Choroid plexus epithelial cell (primary cell): Measurements from ENCODE around the gene CEACAM8.
A peak's percentile ranks its signal among the peaks of the same experiment; 100 is the strongest.

ENCODE experiments used
- DNase-seq: peaks from one replicate; pipeline ENCODE4 v3.0.0-alpha.2; 2010; ENCODE audit warnings: low read depth
- H3K4me3 ChIP-seq: 2 replicates; pipeline ENCODE4 v1.5.1; 2011; ENCODE audit warnings: low read depth, mild to moderate bottlenecking, control low read depth, low read length, moderate library complexity
- TF ChIP-seq, protein P1 (sequence below): conservative IDR thresholded peaks from 2 replicates; pipeline ENCODE4 v1.5.1; 2011; ENCODE audit warnings: low read depth, mild to moderate bottlenecking, control low read depth, inconsistent platforms, low read length, moderate library complexity

CEACAM8 gene

DNA sequence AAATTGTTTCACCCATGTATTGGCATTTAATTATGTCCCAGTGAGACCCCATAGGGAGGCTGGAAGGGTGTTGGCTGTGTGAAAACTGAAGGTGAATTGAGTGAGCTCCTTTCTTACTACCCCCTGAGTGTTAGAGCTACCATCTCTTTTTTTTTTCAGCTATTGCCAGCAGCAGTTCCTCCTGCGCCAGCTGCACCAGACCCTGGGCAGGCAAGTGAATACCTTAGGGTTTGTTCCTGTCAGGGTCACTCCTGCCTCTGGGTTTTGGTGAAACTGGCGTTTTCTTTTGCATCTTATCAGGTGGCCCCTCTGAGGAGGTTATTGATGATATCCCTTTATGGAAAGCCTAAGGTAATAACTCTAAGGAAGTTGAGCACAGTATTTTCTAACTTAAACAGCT, 25.5 kb downstream of the CEACAM8 start:
- DNase-seq, result no peak
- TF ChIP-seq, protein P1, sequence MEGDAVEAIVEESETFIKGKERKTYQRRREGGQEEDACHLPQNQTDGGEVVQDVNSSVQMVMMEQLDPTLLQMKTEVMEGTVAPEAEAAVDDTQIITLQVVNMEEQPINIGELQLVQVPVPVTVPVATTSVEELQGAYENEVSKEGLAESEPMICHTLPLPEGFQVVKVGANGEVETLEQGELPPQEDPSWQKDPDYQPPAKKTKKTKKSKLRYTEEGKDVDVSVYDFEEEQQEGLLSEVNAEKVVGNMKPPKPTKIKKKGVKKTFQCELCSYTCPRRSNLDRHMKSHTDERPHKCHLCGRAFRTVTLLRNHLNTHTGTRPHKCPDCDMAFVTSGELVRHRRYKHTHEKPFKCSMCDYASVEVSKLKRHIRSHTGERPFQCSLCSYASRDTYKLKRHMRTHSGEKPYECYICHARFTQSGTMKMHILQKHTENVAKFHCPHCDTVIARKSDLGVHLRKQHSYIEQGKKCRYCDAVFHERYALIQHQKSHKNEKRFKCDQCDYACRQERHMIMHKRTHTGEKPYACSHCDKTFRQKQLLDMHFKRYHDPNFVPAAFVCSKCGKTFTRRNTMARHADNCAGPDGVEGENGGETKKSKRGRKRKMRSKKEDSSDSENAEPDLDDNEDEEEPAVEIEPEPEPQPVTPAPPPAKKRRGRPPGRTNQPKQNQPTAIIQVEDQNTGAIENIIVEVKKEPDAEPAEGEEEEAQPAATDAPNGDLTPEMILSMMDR, result no peak

DNA sequence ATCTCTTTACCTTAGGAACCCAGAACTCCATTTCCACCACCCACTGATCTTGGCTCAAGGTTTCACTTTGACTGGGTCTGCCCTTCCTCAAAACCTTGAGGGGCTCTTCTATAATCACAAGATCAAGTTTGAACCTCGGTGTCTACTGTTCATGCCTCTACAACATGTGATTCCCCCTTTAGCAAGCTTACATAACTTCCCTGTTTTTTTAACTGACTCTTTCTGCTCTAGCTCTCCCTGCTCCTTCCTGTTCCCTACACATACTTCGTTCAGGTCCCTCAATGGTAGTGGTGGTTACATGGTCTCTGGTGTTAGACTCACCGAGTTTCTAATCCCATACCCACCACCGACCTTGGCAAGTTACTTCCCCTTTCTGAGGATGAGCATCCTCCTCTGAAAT, 26.7 kb downstream of the CEACAM8 start:
- H3K4me3 ChIP-seq, result no peak overlapping the region
- DNase-seq, result no peak
- TF ChIP-seq, protein P1, result no peak

More for the DNA sequence above, 25.5 kb downstream of the CEACAM8 start:
- H3K4me3 ChIP-seq, result no peak overlapping the region

DNA sequence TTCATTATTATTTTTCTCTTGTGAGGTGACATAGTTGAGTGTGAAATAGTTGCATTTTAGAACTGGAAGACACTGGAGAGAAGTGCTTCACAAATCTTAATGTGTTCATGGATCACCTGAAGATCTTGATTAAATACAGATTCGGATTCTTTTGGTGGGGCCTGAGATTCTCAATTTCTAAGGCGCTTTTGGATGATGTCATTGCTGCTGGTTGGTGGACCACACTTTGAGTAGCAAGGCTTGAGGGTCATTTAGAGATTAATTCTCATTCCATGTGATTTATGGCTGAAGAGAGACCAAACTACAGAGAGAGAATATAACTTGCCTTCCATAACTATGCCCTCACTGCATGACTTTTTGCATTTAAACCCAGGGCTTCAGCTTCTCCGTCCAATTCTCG, 27.2 kb downstream of the CEACAM8 start:
- TF ChIP-seq, protein P1, result no peak
- no peak overlapping the region for H3K4me3 ChIP-seq
- no peak for DNase-seq

DNA sequence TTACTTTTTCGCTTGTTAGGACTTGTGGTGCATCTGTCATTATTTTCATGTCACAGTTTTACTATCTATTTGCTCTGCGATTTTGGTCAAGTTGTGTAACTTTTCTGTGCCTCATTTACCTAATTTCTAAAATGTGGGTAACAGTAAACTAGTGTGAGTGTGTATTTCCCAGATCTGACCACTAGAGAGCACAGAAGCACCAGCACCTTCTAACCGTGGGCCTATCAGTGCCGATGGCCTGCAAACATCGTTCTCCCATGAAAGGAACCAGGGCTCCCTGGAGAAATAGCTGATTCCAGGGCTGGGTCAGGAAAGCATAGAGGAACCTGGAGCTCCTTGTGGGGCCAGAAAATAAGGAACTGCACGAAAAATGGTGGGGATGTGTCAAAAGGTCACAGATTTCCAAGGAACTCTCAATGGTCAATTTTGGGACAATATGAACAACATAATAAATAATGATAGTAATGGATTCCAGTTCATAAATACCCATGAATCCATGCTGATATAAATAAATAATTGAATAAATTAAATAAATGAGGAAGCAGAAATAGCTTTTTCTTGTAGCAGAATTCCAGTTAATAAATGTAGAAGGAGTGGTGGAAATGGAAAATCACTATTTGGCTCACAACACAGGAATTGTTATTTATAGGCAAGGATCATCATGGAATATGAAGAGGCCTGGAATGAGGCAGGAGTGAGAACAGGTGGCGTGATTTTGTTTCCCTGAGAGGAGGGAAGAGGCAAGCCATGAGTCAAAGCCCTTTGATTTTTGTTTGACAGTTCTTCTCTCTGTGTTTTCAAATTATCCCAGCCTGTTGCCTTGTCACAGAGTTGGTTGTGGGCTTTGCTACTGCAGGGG, 31.1 kb downstream of the CEACAM8 start:
- TF ChIP-seq, protein P1, result peak; percentile 78
- no peak overlapping the region for H3K4me3 ChIP-seq
- peak; percentile 72 for DNase-seq

DNA sequence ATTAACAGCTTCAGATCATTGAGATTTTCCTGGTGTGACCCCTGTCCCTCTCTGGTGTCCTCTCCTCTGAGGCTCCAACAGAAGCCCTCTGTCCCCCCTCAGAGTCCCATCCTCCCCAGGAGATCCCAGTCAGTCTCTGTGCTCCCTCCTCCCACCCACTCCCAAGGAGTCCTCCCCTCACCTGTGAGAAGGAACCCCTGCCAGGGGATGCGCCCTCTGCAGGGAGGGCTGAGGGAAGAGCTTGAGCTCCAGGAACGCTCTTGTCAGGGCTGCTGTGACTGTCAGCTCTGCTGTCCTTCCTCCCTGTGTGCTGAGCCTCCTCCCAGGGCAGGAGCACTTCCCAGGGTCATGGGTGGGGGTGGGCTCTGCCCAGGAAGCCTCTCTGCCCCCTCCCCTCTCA, 33.2 kb downstream of the CEACAM8 start:
- TF ChIP-seq, protein P1, result no peak
- H3K4me3 ChIP-seq, result no peak overlapping the region
- DNase-seq, result no peak

DNA sequence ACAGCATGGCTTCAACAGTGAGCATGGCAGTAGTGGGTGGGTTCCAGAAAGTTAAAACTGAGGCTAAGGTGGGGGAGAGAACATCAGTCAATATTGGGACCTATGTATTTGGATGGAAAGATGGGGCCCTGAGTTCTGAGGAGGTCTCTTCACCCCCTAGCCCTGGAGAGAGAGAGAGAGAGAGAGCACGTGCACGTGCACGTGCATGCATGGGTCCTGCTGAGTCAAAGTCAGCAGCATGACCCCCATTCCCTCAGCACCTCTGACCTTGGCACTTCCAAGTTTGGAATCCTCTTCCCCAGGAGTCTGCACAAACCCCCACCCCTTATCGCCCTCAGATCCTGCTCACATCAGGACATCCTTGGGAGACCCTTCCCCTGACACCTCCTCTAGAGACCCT, 34.0 kb downstream of the CEACAM8 start:
- TF ChIP-seq, protein P1, result no peak
- DNase-seq, result no peak
- no peak overlapping the region for H3K4me3 ChIP-seq
